IPS-15b (cell line): Measurements from ENCODE around the gene METTL21A.

ENCODE experiments used
- H3K27me3 ChIP-seq: one replicate; pipeline ENCODE4 v1.6.1; 2013; ENCODE audit warnings: low read length; ENCODE audit not compliant: control insufficient read depth, insufficient read depth
- H3K36me3 ChIP-seq: one replicate; pipeline ENCODE4 v1.6.1; 2013; ENCODE audit warnings: low read length; ENCODE audit not compliant: control insufficient read depth, insufficient read depth
- H3K4me1 ChIP-seq: one replicate; pipeline ENCODE4 v1.6.1; 2013; ENCODE audit warnings: mild to moderate bottlenecking, low read length; ENCODE audit not compliant: control insufficient read depth, insufficient read depth
- H3K4me3 ChIP-seq: one replicate; pipeline ENCODE4 v1.5.1; 2013; ENCODE audit warnings: low read depth, low read length
- H3K9ac ChIP-seq: one replicate; pipeline ENCODE4 v1.6.1; 2013; ENCODE audit warnings: low read depth, mild to moderate bottlenecking, low read length
- H3K9me3 ChIP-seq: one replicate; pipeline ENCODE4 v1.6.1; 2013; ENCODE audit warnings: mild to moderate bottlenecking, low read length; ENCODE audit not compliant: control insufficient read depth, insufficient read depth

The METTL21A gene

GRCh38 chr2:207617011-207617671 is 8.1 kb downstream of the METTL21A start:
- Histone ChIP-seq H3K9me3 (no peaks in the 10 kb centered on the region), H3K4me3 (no peak overlapping the region), H3K4me1 (no peaks in the 10 kb centered on the region), H3K36me3 (peaks cover 23% of the 10 kb centered on the region), H3K9ac (no peak overlapping the region), H3K27me3 (no peaks in the 10 kb centered on the region)

- Histone ChIP-seq H3K36me3 (peaks cover 19% of the 10 kb centered on the region), H3K9me3 (no peaks in the 10 kb centered on the region), H3K4me3 (no peak overlapping the region), H3K9ac (no peak overlapping the region), H3K4me1 (no peaks in the 10 kb centered on the region), H3K27me3 (no peaks in the 10 kb centered on the region)
Measured at GRCh38 chr2:207616185-207616584, 9.0 kb downstream of the METTL21A start.

- Histone ChIP-seq H3K9me3 (no peaks in the 10 kb centered on the region), H3K36me3 (peaks cover 19% of the 10 kb centered on the region), H3K4me3 (no peak overlapping the region), H3K27me3 (no peaks in the 10 kb centered on the region), H3K4me1 (no peaks in the 10 kb centered on the region), H3K9ac (no peak overlapping the region)
Measured at GRCh38 chr2:207614824-207615223, 10.4 kb downstream of the METTL21A start.

DNA sequence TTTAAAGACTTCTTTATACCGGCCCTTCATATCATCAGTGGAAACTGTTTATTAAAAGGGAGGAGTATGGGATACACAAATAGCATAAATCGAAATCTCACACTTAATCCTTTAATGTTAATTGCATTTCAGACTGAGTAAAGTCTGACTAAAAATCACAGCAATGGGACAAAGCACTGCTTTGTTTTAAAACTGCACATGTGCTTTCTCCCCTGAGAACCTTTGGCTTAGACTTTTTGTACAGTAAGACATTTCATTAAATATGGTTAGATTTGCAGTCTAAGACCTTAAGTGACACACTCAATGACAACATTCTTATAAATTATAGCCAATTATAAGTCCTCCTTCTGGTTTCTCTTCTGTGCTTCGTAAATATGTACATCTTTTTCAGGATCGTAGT is 12.5 kb downstream of the METTL21A start:
- H3K36me3 ChIP-seq, result peaks cover 11% of the 10 kb centered on the region
- no peaks in the 10 kb centered on the region for H3K27me3 ChIP-seq
- H3K9me3 ChIP-seq, result no peaks in the 10 kb centered on the region
- H3K4me1 ChIP-seq, result no peaks in the 10 kb centered on the region
- H3K4me3 ChIP-seq, result no peak overlapping the region
- no peak overlapping the region for H3K9ac ChIP-seq

DNA sequence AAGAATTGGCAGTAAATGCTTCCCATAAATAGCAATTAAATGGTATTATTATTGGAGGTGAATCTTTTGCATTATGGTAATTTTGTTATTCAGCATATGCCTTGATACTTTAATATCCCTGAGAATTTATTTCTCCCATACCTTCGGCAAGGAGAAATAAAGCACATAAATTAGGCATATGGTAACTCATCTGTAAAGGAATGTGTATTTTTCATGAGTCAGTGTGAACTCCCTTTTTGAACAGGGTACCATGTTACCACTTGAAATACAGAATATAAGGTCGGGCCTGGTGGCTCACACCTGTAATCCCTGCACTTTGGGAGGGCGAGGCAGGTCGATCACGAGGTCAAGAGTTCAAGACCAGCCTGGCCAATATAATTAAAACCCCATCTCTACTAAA is 18.4 kb downstream of the METTL21A start:
- Histone ChIP-seq H3K4me3 (no peak overlapping the region), H3K27me3 (no peaks in the 10 kb centered on the region), H3K36me3 (no peaks in the 10 kb centered on the region), H3K4me1 (no peaks in the 10 kb centered on the region), H3K9ac (no peak overlapping the region), H3K9me3 (no peaks in the 10 kb centered on the region)

- Histone ChIP-seq H3K36me3 (no peaks in the 10 kb centered on the region), H3K9me3 (no peaks in the 10 kb centered on the region), H3K4me1 (no peaks in the 10 kb centered on the region), H3K9ac (no peak overlapping the region), H3K4me3 (no peak overlapping the region), H3K27me3 (no peaks in the 10 kb centered on the region)
Measured at GRCh38 chr2:207606399-207606798, 18.8 kb downstream of the METTL21A start.

DNA sequence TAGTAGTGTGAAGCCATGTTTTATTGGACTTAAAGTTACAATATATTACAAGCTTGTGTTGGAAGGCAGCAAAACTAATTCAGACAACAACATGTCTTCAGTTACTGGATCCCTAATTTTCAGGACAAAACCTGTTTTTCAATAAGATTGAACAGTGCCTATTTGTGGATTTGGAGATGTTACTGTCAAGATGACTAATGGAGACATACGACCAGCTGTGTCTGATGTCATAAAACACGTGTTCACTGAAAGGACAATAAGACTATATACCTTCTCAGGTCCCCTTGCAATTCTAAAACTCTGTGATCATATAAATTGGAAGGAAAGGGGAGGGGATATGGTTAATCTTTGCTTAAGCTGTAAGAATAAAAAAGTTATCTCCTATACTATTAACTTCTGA is 21.7 kb downstream of the METTL21A start:
- H3K27me3 ChIP-seq, result no peaks in the 10 kb centered on the region
- H3K36me3 ChIP-seq, result no peaks in the 10 kb centered on the region
- no peaks in the 10 kb centered on the region for H3K9me3 ChIP-seq
- no peaks in the 10 kb centered on the region for H3K4me1 ChIP-seq
- H3K4me3 ChIP-seq, result no peak overlapping the region
- no peak overlapping the region for H3K9ac ChIP-seq

GRCh38 chr2:207601774-207602173 is 23.4 kb downstream of the METTL21A start:
- no peaks in the 10 kb centered on the region for H3K36me3 ChIP-seq
- no peak overlapping the region for H3K4me3 ChIP-seq
- no peaks in the 10 kb centered on the region for H3K4me1 ChIP-seq
- no peaks in the 10 kb centered on the region for H3K9me3 ChIP-seq
- H3K27me3 ChIP-seq, result no peaks in the 10 kb centered on the region
- H3K9ac ChIP-seq, result no peak overlapping the region

- H3K4me1 ChIP-seq, result no peaks in the 10 kb centered on the region
- no peaks in the 10 kb centered on the region for H3K27me3 ChIP-seq
- H3K4me3 ChIP-seq, result no peak overlapping the region
- H3K9me3 ChIP-seq, result no peaks in the 10 kb centered on the region
- no peak overlapping the region for H3K9ac ChIP-seq
- H3K36me3 ChIP-seq, result no peaks in the 10 kb centered on the region
Measured at GRCh38 chr2:207600231-207600630, 25.0 kb downstream of the METTL21A start.

DNA sequence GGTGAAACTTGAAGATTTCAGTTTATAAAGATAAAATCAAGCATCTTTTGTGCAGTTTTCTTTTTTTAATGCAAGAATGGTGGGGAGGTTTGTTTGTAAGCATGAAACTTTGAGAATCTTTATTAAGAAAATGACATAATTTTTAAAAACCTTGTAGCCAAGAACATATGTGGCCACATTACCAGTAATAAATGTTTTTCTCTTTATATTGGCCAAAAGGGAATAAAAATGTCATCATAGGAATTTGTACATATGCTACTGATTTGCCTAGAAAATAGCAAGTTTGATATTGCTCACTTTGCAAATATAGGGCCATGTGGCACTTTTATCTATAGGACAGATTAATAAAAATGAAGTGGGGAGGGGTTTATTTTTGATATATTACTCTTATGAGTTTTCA is 25.6 kb downstream of the METTL21A start:
- Histone ChIP-seq H3K4me3 (no peak overlapping the region), H3K9ac (no peak overlapping the region), H3K9me3 (no peaks in the 10 kb centered on the region), H3K4me1 (no peaks in the 10 kb centered on the region), H3K27me3 (no peaks in the 10 kb centered on the region), H3K36me3 (no peaks in the 10 kb centered on the region)

GRCh38 chr2:207594731-207595130 is 30.5 kb downstream of the METTL21A start:
- H3K27me3 ChIP-seq, result no peaks in the 10 kb centered on the region
- H3K9me3 ChIP-seq, result no peaks in the 10 kb centered on the region
- no peaks in the 10 kb centered on the region for H3K36me3 ChIP-seq
- H3K4me1 ChIP-seq, result no peaks in the 10 kb centered on the region
- no peak overlapping the region for H3K9ac ChIP-seq
- H3K4me3 ChIP-seq, result no peak overlapping the region

DNA sequence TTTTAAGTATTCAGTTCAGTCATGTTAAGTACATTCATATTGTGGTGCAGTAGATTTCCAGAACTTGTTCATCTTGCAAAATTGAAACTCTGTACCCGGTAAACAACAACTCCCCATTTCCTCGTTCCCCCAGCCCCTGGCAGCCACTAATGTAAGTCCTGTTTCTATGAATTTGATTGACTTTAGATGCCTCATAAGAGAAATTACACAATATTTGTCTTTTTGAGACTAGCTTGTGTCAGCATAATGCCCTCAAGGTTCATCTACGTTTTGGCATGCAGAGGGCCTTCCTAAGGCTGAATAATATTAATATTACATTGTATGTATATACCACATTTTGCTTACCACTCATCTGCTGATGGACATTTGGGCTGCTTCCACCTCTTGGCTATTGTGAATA is 30.9 kb downstream of the METTL21A start:
- Histone ChIP-seq H3K4me1 (no peaks in the 10 kb centered on the region), H3K4me3 (no peak overlapping the region), H3K36me3 (no peaks in the 10 kb centered on the region), H3K9ac (no peak overlapping the region), H3K27me3 (no peaks in the 10 kb centered on the region), H3K9me3 (no peaks in the 10 kb centered on the region)
